Hindlimb muscle (tissue), 1 donor: ENCODE results near the gene DQX1. TPM values are rescaled to one million over a fixed set of nuclear protein-coding genes. Genes with fewer than 3 reads are reported as not detected.

Source experiments
- DNase-seq: peaks from one replicate; pipeline ENCODE4 v3.0.0-alpha.2; 2013
- polyA plus RNA-seq: library from polyadenylated mRNA; unstranded; fragments of 120-200 nt; gene quantifications from one replicate; pipeline ENCODE4 v1.2.1, GENCODE V29; 2013; ENCODE audit not compliant: insufficient read length

DQX1 gene
- polyA plus RNA-seq, 1 donor, result 0.25 TPM

DNA sequence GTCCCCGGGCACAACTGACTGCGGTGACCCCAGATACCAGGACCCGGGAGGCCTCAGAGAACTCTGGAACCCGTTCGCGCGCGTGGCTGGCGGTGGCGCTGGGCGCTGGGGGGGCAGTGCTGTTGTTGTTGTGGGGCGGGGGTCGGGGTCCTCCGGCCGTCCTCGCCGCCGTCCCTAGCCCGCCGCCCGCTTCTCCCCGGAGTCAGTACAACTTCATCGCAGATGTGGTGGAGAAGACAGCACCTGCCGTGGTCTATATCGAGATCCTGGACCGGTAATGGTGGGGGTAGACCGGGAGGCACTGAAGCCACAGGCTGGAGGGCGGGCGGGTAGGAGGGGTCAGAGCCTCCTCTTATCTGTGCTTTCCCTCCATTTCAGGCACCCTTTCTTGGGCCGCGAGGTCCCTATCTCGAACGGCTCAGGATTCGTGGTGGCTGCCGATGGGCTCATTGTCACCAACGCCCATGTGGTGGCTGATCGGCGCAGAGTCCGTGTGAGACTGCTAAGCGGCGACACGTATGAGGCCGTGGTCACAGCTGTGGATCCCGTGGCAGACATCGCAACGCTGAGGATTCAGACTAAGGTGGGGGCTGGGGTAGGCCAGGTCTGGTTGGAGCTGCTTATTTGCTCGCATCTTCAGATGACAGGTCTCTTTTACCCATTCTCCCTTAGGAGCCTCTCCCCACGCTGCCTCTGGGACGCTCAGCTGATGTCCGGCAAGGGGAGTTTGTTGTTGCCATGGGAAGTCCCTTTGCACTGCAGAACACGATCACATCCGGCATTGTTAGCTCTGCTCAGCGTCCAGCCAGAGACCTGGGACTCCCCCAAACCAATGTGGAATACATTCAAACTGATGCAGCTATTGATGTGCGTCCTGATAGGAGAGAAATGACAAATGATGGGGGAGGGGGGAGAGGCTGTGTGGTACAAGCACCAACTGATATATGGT, 4.5 kb upstream of the DQX1 start:
- no peak for DNase-seq

DNA sequence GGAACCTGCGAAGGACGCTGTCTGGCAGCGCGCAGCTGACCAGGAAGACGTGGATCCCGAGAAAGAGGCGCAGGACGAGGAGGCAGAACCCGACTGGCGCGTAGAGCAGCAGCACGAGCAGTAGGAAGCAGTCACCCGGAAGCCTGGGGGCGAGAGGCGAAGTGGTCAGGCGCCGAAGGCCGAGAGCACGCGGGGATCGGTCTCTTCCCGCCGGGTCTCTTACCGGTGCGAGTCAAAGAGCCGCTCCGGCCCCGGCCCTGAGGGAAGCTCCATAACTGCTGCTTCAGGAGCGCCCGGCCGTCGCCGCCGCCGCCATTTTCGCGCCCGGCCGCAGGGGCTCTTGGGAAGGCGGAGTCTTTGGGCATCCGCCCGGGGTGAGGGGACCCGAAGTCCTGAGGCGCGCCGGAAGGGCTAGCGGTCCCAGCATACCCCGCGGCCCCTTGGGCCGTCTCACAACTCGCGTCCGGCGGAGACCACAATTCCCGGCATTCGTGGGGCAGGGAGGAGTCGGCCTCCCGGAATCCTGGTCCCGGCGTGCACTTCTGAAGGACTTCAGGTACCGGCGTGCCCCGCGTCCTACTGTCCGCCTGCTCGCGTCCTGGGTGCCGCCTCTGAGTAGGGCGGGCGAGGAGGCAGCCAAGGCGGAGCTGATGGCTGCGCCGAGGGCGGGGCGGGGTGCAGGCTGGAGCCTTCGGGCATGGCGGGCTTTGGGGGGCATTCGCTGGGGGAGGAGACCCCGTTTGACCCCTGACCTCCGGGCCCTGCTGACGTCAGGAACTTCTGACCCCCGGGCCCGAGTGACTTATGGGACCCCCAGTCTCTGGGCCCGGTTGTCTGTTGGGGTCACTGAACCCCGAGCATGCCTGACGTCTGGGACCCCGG, 3.6 kb upstream of the DQX1 start, which contains the start of the genes AUP1 and HTRA2:
Gene AUP1, minus strand, starts transcription at position 350 of the 882 bp plus-strand sequence. Its CDS starts 77 bp downstream, at position 273.
Gene HTRA2, plus strand, starts transcription at position 577 of the 882 bp plus-strand sequence. Its CDS starts 74 bp downstream, at position 651.
- peak; percentile 99 for DNase-seq

DNA sequence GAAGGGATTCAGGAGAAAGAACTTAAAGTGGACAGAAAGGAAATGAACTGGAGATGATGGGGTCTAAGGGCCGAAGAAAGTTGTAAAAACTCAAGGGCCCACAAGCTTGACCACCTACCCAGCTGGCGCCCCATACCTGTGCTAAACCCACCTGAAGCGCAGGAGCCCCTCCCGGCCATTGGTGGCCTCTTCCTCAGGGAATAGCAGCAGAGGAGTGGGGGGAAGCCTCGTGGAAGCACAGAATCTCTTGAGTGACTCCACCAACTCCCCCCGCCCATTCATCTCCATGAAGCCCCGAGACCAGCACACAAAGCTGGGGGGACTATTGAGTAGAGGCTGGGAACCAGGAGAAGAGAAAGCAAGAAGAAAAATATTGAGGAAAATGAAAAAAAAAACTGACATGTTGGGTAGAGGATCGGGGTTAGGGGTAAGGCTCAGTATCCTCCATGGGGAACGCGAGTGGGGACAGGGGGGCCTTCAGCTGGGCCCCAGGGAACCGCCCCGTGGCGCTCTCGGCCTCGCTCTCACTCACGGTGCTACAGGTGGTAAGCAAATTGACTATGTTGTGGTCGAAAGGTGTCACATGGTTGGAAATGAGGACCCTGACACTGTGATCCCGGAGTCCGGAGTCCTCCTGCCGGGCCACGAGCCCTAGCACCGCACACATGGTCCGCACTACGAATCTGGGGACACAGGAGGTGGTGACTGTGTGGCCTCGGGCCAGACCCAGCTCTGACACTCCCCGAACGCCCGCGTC, 2.7 kb upstream of the DQX1 start:
- DNase-seq, result no peak

DNA sequence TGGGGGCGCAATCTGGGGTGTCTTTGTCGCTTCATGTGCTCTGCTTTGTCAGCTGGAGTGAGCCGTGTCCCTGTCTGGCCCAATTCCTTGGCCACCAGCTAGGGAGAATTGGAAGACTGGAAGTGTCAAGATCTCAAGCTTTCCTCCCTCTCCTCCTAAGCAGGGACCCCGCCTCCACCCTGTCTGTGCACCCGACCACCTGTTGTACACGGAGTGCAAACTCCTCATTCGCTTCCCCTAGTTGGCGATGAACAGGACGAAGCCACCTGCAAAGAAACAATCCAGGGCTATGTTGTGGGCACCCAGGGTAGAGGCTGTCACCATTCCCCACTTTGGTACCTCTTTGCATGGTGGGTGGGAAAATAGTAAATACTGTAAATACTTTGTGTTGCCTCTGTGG, 1.7 kb upstream of the DQX1 start:
- no peak for DNase-seq

DNA sequence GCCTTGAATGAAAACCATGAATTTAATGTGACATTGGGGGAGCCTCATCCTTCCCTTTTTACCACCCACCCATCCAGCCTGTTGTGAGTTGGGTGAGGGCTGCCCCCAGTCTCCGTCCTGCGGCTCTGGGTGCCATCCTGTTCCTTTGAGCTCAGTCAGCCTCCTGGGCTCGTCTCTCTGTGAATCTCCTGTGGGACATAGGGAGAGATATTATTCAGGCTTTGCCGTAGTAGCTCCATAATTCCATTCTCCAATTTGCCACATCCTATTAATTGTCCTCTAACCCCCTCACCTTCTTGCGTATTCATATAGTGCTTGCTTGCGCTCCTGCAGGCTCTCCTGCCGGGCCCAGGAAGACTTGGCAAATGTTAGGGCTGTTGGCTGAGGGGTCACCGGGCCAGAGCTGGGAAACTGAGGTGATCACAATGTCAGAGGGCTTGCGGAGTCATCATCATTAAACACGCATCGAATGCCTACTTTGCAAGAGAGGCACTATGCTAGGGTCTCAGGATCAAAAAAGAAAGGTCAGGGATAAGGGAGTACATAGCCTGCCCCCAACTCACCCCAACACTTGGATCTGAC, 709 bp upstream of the DQX1 start:
- DNase-seq, result no peak

DNA sequence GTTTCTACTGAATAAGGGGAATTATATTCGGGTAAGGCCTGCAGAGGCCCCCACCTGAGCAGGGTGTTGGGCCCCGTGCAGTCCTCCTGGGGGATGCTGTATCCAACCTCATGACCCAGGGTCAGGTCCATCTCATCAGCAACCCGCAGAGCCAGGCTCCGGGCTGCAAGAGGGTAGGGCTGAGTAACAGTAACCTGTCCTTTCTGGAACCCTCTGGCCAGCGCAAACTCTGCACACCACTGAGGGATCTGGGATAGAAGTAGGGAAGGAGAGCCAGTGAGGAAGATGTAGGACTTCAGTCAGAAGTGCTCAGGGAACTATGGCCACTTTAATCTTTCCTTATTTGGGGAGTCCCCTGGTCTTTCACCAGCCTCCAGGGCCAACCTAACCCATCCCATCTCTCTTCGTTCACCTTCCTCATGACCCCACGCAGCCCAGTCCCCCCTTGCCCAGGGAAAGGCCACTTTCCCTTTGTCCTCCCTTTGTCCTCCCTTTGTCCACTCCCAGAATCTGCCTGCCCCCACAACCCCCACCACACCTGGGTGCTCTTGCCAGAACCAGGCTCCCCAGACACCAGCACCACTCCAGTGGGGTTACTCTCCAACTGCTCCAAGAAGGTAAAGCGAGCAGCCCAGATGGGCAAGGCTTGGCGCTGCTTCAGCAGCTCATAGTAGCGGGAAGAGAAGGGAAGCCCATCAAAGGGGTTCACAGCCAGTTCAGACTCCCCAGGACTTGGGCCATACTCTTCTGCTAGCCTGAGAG, 895 bp downstream of the DQX1 start:
- DNase-seq, result no peak

DNA sequence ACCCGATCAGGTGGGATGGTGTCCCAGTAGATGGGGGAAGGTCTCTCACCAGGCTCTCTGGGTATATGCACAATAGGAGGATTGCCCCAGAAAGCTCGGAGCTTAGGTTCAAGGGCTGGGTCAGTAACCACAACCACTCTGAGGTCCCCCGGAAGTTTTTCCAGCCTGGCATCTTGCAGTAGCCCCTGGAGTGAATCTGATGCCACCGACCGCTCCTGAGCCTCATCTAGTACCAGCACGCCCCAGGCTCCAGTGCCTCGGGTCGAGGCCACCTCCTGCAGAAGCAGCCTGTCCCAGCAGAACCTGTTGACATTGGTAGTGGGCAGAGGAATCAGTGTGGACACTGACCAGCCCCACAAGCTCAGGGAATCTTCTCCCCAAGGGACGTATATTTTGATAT, 2.0 kb downstream of the DQX1 start:
- no peak for DNase-seq

DNA sequence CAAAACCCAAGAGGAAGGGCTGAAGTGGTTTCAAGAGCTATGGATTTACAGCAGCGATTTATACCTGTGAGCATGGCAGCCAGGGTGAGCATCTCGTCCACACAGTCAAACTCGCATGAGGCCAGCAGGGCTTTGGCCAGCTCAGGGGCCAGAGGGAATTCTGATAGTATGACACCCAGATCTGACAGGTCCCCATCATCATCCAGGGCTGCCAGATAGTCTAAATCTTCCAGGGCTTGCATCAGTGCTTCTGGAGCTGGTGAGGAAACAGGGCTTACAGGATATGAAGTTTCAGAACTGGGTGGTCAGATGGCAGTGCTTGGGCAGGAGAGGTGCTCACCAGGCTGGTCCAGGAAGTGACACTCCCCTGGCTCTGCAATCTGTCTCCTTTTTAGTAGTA, 3.5 kb downstream of the DQX1 start:
- DNase-seq, result no peak

DNA sequence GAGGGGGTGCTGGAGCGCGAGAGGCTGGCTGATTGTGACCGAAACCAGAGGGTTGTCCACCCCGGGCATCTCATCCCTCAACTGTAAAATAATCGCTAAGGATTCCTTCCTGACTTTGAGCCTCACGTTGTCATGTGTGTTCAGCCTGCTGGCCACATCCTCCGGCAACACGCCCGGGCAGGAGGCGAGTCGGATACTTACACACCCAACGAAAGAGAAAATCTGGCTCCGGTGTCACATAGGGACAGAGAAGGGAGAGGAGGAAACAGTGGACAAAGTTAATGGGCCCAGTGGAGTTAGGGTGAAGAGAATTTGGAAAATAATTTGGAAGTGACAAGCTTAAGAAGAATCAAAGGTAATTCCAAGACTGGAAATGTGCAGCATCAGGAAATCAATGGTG, 9.4 kb downstream of the DQX1 start:
- DNase-seq, result no peak

DNA sequence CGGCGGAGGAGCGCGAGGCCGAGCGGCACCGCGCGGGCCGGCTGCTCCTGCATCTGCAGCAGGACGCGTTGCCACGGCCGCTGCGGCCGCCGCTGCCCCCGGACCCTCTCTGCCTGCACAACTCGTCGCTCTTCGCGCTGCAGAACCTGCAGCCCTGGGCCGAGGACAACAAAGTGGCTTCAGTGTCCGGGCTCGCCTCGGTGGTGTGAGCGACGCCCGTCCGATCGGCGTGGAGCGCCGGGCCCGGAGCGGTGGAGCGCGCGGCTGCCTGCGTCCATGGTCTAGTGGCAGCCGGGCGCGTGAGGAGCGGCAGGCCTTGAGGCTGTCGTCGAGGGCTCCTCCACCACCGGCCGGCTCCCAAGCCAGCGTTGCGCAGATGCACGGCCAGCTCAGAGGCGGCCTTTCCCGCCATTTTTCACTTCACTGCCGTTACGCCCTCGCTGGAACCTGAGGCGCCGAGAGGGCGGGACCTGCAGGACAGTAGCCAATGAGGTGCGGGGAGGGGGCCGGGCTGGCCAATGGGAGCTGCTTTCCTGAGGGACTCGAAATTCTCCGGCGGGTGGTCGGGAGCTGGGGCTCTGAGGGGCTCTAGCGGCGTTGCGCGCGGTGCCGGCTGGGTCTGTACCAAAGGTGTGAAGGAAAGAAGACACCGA, 9.9 kb downstream of the DQX1 start:
- peak; percentile 56 for DNase-seq

DNA sequence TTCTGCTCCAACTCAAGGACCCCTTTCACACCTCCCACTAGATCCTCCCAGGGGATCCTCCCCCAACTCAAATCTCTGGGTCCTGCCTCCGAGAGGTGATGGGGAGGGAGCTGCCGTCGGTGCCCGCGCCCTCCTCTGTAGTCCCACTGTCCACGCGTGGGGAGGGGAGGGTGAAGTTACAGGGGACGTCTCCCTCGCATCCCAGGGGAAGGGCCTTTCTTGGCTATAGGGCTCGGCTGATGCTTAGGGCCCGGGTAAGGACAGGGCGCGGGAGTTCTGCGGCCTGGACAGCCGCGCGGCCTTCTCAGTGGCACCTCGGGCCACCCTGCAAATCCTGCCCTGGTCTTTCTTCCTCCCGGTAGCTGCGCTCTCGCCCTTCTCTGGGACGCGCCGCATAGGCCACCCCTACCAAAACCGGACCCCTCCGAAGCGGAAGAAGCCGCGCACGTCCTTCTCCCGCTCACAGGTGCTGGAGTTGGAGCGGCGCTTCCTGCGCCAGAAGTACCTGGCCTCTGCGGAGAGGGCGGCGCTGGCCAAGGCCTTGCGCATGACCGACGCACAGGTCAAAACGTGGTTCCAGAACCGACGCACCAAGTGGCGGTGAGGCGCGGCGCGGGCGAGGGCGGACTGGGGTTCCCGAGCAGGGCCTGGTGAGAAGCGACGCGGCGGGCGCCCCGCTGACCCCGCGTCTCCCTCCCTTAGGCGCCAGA, 10.6 kb downstream of the DQX1 start:
- no peak for DNase-seq

DNA sequence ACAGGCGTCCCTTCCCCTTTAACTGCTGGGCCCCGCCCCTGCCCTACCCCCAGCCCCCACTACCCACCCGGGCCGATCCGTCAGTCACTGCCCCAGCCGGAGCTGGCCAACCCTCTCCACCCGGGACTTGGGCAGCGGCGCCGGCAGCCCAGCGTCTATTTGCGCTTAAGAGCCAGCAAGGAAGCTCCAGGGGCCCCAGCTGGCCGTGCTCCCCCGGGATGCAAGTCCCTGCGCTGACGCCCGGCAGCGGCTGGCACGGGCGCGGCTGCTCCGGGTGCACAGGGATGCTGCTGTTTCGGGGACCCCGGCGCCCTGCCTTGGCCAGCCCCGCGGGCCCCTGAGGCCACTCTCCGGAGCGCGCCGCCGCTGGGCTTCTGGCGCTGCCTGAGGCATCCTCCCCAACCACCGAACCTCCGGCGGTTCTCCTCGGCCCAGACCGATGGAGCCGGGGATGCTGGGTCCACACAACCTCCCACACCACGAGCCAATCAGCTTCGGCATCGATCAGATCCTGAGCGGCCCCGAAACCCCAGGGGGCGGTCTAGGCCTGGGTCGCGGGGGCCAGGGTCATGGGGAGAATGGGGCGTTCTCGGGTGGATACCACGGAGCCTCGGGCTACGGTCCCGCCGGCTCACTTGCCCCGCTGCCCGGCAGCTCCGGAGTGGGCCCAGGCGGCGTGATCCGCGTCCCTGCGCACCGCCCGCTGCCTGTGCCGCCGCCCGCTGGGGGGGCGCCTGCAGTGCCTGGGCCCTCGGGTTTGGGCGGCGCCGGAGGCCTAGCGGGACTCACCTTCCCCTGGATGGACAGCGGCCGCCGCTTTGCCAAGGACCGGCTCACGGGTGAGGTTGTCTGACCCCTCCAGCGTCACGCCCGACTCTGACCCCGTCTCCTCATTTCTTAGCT, 11.4 kb downstream of the DQX1 start, which contains the start of gene TLX2:
Gene TLX2, plus strand, starts transcription at position 83 of the 903 bp plus-strand sequence. Its CDS starts 357 bp downstream, at position 440.
- no peak for DNase-seq

DNA sequence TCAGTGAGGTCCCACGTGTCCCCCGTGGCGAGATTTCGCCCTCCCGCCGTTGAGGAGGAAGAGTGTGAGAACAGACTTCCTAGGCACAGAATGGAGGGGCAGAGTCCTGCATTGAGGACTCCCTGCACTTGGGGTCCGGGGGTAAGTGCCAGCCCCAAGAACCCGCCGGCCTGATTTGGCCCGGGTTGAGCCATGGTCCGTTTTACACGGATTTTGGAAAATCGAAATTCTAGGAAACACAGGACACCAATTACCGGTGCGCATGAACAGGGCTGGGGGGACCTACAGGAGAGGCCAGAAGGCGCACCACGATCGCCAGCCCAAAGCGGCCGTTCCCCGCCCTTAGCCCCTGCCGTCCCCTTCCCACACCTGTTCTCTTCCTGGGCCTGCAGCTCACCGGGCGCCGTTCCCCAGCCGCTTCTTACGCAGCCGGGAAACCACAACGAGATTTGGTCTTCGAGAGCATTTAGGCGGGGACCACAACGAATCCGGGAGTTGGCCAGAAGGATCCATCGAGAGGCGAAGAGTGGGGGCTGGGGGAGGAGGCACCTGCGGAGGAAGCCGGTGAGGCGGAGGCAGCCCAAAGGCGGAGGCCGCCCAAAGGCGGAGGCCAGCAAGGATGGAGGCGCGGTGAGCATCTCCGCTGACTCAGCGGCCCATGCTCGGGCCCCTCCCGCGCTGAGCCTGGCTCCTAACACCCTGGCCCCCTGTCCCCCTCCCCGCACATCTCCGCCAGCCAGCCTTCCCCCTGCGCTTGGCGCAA, 12.2 kb downstream of the DQX1 start:
- DNase-seq, result no peak

DNA sequence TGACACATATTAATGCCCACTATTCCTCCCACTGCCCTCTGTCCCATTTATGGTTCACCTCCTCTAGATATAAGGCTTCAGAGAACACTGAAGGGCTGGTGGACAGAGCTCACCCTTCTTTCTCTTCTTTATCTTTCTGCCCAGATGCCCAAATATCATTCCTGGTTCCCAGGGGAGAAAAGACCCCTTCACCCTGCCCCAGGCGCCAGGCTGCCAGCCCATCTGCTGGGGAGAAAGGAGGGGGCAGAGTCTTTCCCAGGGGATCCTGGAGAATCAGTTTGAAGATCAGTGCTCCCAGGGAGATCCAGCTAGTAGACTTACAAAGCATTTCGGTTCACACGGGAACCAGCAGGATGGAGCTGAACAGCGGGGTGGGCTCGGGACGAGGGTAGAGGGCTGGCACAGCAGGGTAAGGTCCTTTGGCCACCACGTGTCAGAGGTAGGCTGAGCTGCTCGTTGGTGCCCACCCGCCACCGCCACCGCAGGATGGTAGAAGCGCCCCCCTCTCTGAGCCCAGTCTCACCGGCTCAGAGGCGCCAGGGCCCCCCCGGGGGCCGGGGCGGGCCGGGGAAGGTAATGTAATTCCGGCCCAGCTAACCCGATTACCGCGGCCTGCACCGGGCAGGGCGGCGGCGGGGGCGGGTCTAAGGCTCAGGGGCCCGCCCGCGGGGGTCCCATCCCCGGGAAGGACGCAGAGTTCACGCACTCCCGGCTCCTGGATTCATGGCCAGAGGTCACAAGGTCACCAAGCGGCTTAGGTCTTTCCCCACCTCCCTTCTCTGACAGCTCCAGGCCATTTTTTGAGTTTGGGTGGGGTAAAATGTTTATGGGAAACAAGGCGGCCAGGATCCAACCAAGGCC, 13.1 kb downstream of the DQX1 start:
- no peak for DNase-seq

DNA sequence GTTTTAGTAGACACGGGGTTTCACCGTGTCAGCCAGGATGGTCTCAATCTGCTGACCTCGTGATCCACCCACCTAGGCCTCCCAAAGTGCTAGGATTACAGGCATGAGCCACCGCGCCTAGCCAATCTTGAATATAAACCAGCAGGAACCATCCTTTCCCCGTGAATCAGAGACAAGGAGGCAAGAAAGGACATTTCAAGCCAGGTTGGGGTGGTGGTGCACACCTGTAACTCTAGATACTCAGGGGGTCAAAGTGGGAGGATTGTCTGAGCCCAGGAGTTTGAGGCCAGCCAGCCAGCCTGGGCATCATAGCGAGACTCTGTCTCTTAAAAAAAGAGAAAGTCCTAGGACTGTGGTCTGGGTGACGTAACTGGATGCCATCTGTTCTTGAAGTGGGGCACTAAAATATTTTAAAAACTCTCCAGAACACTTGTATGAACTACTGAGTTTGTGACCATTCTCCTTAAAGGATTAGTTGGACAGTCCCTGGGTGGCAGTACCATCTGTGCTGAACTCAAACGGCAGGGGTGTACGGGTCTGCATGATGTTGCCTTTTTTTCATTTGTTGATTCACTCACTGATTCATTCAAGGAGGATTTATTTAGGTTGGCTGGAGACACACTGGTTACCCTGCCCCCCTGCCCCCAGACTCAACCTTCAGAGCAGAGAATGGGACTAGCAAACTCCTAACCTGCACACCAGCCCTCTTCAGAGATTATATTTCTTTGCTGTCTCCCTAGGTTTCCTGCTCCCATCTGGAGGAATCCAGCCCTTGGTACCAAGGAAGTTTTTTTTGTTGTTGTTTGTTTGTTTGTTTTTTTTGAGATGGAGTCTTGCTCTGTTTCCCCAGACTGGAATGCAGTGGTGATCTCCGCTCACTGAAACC, 14.7 kb downstream of the DQX1 start:
- no peak for DNase-seq

DNA sequence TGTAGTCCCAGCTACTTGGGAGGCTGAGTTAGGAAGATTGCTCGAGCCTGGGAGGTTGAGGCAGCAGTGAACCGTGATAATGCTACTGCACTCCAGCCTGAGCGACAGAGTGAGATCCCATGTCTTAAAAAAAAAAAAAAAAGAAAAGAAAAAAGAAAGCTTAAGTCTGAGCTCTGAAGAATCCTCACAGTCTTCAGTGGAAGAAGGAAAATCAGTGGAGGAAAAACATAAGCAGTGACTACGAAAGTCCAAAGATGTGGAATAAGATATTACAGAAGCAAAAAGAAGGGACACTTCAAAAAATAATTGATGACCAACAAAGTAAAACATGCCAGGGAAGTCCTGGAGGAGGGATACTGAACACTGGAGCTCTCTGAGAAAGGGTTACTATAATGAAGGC, 15.8 kb downstream of the DQX1 start:
- DNase-seq, result no peak
